ENCODE data around the gene VWA7.
A peak's percentile ranks its signal among the peaks of the same experiment; 100 is the strongest.
"Not testable (repeated sequence)": the region's sequence is repeated elsewhere in the genome, so short reads cannot be mapped to it uniquely, and the experiment has no call there.

Gene VWA7

GRCh38 chr6:31801031-31801927 is 24.2 kb upstream of the VWA7 start:
- DNase-seq, result not testable (repeated sequence)

GRCh38 chr6:31799781-31800180 is 22.7 kb upstream of the VWA7 start:
- no peak for DNase-seq

DNA sequence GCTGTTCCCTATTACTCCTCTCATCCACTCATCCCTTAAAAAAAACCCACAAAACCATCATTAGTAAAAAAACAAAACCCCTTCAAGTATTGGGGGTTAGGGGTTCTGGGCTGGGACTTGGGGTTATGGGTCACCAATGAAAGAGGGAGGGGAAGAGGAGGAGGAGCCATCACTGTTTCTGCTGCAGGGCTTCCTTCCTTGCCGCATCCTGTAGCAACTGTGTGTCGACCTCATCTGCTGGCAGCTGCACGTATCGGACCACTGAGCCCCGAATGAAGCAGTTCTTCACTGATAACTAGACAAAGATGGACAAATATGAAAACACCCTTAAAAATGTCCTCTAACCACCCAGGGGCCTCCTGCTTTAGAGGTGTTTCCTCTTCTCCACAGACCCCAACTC is 20.5 kb upstream of the VWA7 start:
- no peak for DNase-seq

GRCh38 chr6:31796993-31797385 is 19.9 kb upstream of the VWA7 start:
- DNase-seq, result no peak

DNA sequence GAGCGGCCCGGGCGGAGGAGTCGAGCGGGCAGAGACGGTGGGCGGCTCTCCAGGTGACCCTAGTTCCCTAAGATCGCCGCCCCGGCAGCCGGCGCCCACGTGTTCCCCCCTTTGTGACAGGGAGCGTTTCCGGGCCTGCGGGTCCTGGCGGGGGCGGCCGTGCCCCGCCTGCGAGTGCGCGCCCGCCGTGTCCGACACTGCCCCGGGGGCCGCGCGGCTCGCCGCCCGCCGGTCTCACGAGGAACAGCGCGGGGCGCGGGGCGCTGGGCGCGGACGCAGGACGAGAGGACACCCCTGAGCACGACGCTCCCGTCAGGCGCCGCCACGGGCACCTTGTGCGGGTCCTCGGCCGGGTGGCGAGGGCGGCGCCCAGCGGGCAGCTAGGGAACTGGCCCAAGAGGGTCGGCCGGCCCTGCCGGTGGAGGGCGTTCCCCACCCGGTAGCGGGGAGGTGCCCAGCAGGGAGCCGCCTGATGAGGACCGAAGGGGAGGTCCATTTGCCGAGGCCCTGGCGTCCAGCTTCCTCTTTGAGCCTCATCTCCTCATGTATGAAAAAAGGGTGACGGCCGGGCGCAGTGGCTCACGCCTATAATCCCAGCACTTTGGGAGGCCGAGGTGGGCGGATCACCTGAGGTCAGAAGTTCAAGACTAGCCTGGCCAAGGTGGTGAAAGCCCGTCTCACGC is 18.6 kb upstream of the VWA7 start, which contains the start of gene VARS1:
VARS1 (minus strand) TSS at position 137 of the 683 bp plus-strand sequence. CDS start 535 bp downstream, outside the sequence.
- peak; percentile 86 for DNase-seq

- DNase-seq, result no peak
Observed at GRCh38 chr6:31794866-31795615, 17.9 kb upstream of the VWA7 start.

DNA sequence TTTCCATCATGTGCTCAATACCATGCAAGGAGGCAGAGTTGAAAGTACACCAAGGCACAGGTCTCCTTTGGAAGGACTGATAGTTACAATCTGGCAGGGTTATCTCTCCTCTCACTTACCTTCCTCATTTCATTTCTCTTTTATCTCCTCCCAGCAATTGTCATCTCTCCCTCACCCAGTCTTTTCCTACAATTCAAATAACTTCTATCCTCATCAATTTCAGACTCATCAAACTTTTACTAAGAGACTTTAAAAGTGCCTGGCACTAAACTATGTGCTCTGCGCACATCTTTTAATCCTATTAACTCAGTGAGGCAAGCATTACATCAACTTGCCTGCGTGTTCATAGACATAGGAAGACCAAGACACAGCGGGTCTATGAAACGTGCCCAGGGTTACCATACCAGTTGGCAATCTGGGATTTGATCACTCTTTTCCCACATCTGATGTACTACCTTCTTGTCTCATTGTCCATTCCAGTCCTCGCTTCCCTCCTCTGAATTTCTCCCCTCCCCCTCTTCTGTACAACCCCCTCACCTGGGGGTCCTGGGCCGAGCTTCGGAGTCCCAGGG is 17.3 kb upstream of the VWA7 start:
- DNase-seq, result peak; percentile 49

DNA sequence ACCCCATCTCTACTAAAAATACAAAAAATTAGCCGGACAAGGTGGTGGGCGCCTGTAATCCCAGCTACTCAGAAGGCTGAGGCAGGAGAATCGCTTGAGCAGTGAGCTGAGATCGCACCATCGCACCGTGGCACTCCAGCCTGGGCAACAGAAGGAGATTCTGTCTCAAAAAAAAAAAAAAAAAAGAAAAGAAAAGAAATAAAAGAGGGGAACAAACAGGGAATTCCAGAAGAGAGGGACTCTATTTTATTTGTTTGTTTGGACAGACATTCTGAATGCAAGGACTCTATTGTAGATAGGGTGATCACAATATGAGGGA is 16.8 kb upstream of the VWA7 start:
- not testable (repeated sequence) for DNase-seq

DNA sequence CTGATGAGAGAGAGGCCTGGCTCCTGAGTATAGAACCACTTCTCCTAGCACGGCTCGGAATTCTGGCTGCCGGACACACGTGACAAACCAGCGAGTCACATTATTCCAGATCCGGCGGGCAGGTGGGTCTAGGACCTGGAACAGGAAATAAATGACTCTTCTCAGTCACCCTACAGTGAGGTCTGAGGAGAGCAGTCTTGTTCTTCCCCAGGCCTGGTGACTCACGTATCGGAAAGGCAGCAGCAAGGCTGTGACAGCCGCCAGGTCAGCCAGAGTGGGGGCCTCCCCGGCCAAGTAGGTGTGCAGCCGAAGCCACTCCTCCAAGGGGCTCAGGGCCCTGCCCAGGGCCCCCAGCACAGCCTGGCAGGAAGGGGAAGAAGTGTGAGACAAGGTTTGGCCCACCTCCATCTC is 15.6 kb upstream of the VWA7 start:
- DNase-seq, result no peak

- no peak for DNase-seq
Observed at GRCh38 chr6:31792090-31792374, 14.9 kb upstream of the VWA7 start.

DNA sequence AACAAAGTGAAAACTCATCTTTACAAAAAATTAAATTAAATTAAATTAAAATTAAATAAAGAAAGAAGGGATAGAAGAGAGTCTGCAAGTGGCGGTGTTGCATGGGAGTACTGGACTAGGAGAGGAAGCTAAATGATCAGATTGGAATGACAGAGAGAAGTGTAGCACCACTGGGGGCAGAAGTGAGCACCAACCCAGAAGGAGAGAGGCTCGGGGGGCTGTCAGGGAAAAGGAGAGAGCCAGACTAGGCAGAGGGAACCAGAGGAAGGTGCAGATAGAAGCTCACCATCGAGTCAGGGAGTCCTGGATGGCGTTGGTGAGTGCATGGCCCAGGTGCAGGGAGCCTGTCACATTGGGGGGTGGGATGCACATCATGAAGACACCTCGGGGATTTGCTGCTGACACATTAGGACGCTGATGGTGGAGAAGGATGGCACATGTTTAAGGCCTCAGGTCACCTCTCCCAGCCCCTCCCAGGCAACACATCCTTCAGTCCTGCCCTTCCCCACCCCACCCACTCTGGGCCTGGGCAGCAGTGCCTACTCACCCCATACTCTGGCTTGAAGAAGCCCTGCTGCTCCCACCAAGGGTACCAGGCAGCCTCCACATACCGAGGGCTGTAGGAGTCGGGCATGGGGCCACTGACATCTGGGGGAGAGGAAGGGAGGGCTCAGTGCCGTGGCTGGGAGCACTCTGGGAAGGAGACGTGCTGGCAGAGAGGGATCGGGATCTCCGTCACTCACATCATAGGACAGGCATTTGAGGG is 14.4 kb upstream of the VWA7 start:
- peak; percentile 74 for DNase-seq

GRCh38 chr6:31785475-31785874 is 8.3 kb upstream of the VWA7 start:
- DNase-seq, result no peak

- DNase-seq, result no peak
Observed at GRCh38 chr6:31784098-31784925, 7.2 kb upstream of the VWA7 start.

GRCh38 chr6:31782126-31782855 is 5.2 kb upstream of the VWA7 start:
- DNase-seq, result no peak

DNA sequence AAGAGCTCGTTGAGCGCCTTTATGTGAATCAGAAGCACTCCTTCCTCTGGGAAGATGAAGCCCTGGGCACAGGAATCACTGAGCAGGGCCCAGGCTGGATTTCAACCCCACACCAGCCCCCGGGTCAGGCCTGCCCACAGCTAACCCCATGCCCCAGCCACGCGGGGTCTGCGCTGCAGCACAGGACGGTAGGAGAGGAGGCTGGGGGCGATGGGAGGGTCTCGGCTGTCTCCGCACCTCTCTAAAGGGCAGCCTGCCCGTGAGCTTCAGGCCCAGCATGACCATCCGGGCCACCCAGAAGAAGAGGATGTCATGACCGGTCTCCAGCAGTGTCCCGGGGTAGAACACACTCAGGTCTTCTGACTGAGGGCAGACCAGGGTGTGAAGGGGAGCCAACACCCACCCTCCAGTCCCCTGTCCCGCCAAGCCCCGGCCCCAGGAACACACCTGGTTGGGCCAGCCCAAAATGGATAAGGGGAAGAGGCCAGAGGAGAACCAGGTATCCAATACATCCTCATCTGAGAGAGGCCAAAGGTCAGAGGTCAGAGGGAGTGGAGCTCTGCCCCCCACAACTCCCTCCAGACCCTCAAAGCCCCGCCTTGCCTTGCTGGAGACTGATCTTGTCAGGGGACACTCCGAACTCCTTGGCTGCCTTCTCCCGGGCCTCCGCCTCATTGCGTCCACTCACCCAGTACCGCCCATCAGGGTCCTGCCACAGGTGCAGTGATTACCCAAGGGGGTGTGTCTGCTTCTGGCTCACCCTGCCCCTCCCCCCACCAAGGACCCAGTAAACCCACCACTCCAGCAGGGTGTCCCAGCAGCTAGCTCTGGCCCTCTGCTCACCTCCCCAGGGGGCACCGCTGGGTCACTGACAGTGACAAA is 4.4 kb upstream of the VWA7 start:
- DNase-seq, result no peak

- no peak for DNase-seq
Observed at GRCh38 chr6:31780507-31781243, 3.5 kb upstream of the VWA7 start.

DNA sequence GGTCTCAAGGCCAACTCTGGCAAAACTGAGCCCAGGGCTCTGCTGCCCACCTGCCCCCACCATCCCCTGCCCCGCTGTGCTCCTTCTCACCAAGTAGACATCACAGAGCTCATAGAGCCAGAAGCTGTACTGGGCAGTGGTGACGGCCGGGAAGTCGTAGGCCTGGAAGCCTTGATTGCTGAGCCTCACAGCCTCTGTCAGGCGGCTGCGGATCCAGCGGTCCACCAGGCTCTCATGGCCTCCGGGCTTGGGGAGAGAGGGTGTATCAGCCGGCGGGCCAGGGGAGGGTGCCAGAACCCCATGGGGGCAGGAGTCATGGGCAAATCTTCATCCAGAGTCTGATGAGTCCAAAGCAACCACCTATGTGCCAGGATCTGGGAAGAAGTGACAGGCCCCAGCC is 2.8 kb upstream of the VWA7 start:
- DNase-seq, result no peak

- no peak for DNase-seq
Observed at GRCh38 chr6:31778999-31779885, 2.1 kb upstream of the VWA7 start.

All from NCI-H2171 treated with DMSO at 0.1 percent for 48 hours (cell line).